ENCODE results near the gene DEPP1. TPM values are rescaled to one million over a fixed set of nuclear protein-coding genes. Genes with fewer than 3 reads are reported as not detected.

The DEPP1 gene
- total and polyA plus RNA-seq, 2 of the 13 experiments (the other 11 are each of a cell fraction or from before 2014, with no cell fraction given) = 14.8 to 270 TPM

- TF ChIP-seq PAXIP1 (CRISPR knock-in tag; conservative IDR thresholded peaks at IDR 0.05) (peak; percentile 23; the same call in 1 of the 2 replicates), IKZF5 (CRISPR knock-in tag; IDR thresholded peaks at IDR 0.05) (no peak), ZBTB14 (CRISPR knock-in tag; IDR thresholded peaks at IDR 0.05) (no peak), ZNF564 (CRISPR knock-in tag; IDR thresholded peaks at IDR 0.05) (no peak), ZNF337 (CRISPR knock-in tag; IDR thresholded peaks at IDR 0.05; ENCODE audit: borderline replicate concordance, low read depth) (no peak), SOX5 (CRISPR knock-in tag; IDR thresholded peaks at IDR 0.05; ENCODE audit: borderline replicate concordance) (peak; percentile 17; the same call in 1 of the 2 replicates), POGK (CRISPR knock-in tag; conservative IDR thresholded peaks at IDR 0.05) (no peak), RAD51 (IDR thresholded peaks at IDR 0.05; ENCODE audit: borderline replicate concordance) (no peak), STAG1 (CRISPR knock-in tag; IDR thresholded peaks at IDR 0.05) (peak; percentile 31; the same call in 1 of the 2 replicates), SOX13 (IDR thresholded peaks at IDR 0.05) (no peak), SOX13 (CRISPR knock-in tag; conservative IDR thresholded peaks at IDR 0.05 in 1 of 2, IDR thresholded peaks at IDR 0.05 in 1 of 2) (peak in 1 of 2 experiments; percentile 64; a peak in 2 of 4 replicates), MYNN (CRISPR knock-in tag; IDR thresholded peaks at IDR 0.05; ENCODE audit: low read depth) (no peak), FOXK2 (IDR thresholded peaks at IDR 0.05) (no peak), SNAPC4 (CRISPR knock-in tag; IDR thresholded peaks at IDR 0.05) (no peak)
These were observed 15.5 kb upstream of the DEPP1 start (continued) for GRCh38 chr10:44993922-44994751.
